ENCODE measurements around the gene SYNE2.
"Not testable (repeated sequence)": the region's sequence is repeated elsewhere in the genome, so short reads cannot be mapped to it uniquely, and the experiment has no call there.

Gene SYNE2

DNA sequence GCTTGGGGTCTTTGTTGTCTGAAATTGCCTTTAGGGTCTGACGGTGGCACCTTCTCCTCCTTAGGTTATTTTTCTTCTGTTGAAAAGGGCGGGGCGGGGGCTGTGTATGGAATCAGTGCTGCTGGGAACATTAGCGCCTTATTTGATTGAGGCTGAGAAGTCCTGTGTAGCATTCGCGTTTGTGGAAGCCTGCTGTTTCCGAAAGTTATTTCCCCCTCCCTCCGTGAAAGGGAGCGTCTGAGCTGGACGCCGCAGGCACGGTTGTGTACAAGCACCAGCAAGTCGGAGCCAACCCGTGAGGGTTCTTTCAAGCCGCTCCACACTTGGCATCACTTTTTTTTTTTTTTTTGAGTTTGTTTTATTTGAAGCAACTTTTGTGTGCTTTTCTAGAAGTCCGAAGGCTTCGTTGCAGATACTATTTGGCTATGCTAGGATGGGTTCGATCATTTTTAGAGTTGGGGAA is 1.1 kb downstream of the SYNE2 start:
- peak overlapping the region; percentile 86 to 100 (median 92) for H3K4me2 ChIP-seq
- peaks cover 13 to 25% (median 18%) of the 10 kb centered on the region in 10 experiments for H3K4me1 ChIP-seq
- peak overlapping the region in 10 of 11 experiments; percentile 55 to 88 (median 82); a peak in 21 of 22 replicates for H3K27ac ChIP-seq
- H3K4me3 ChIP-seq, result peak overlapping the region; percentile 80 to 94 (median 88)
- H3K9ac ChIP-seq, result peak overlapping the region; percentile 76 to 93 (median 88)
- H3K36me3 ChIP-seq, result no peaks in the 10 kb centered on the region
- H3K9me3 ChIP-seq (replicated peaks in 1 of 11), result no peaks in the 10 kb centered on the region
- TF ChIP-seq Cebpa-rat (IDR thresholded peaks at IDR 0.05), result no peak
- H4K20me1 ChIP-seq, result peaks cover 0 to 21% (median 0%) of the 10 kb centered on the region in 11 experiments; a peak in 10 of 22 replicates
- peaks cover 0 to 5% (median 0%) of the 10 kb centered on the region in 11 experiments; a peak in 2 of 22 replicates for H3K27me3 ChIP-seq

DNA sequence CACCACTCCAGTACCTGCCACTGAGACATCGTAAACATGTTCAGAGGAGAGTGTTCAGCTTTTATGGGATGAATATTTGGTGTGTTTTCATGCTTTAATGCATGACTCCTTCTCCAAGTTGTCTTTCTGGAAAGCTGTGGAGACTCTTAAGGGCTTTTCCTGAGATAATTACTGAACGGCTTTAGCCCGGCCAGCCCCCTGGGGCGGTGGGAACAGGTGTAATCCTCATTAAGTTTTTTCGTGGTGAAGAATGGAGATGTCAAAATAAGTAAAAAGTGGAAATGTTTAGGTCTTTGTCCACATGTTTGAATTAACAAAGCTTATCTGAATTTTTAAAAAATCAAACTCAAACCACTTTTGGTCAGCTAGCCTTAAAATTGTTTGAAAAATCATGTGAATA is 1.5 kb downstream of the SYNE2 start:
- H3K9me3 ChIP-seq (replicated peaks in 1 of 11), result no peaks in the 10 kb centered on the region
- H4K20me1 ChIP-seq, result peaks cover 0 to 21% (median 0%) of the 10 kb centered on the region in 11 experiments; a peak in 10 of 22 replicates
- peaks cover 0 to 5% (median 0%) of the 10 kb centered on the region in 11 experiments; a peak in 2 of 22 replicates for H3K27me3 ChIP-seq
- H3K4me2 ChIP-seq, result peak overlapping the region; percentile 86 to 100 (median 92)
- peaks cover 13 to 25% (median 18%) of the 10 kb centered on the region in 10 experiments for H3K4me1 ChIP-seq
- H3K9ac ChIP-seq, result peak overlapping the region; percentile 76 to 93 (median 88)
- H3K36me3 ChIP-seq, result no peaks in the 10 kb centered on the region
- H3K4me3 ChIP-seq, result peak overlapping the region; percentile 80 to 94 (median 88)
- no peak for TF ChIP-seq Cebpa-rat (IDR thresholded peaks at IDR 0.05)
- peak overlapping the region in 9 of 11 experiments; percentile 73 to 88 (median 83); a peak in 12 of 22 replicates for H3K27ac ChIP-seq

DNA sequence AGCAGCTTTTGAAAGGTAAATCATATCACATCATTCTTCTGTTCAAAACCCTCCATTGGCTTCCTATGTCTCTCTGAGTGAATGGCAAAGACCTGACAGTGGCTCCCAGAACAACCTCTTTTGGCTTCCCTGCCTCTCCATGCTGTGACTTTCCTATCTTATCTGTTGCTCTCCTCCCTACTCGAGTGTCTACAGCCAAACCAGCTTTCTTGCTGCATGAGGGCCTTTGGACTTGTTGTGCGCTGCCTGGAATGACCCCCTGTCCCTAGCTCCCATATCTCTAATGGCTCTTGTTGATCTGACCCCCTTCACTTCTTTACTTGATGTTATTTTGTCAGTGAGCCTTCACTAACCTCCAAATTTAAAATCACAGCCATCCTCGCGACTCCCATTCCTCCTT is 2.5 kb downstream of the SYNE2 start:
- Histone ChIP-seq H3K4me3 (no peak overlapping the region), H4K20me1 (peaks cover 0 to 21% (median 0%) of the 10 kb centered on the region in 11 experiments; a peak in 10 of 22 replicates), H3K9me3 (replicated peaks in 1 of 11) (no peaks in the 10 kb centered on the region), H3K4me2 (peak overlapping the region in 10 of 11 experiments; percentile 29 to 100 (median 92); a peak in 16 of 22 replicates), H3K4me1 (peaks cover 13 to 25% (median 18%) of the 10 kb centered on the region in 10 experiments), H3K36me3 (no peaks in the 10 kb centered on the region), H3K27me3 (peaks cover 0 to 5% (median 0%) of the 10 kb centered on the region in 11 experiments; a peak in 2 of 22 replicates), H3K9ac (no peak overlapping the region), H3K27ac (no peak overlapping the region)
- TF ChIP-seq Cebpa-rat (IDR thresholded peaks at IDR 0.05), result no peak

DNA sequence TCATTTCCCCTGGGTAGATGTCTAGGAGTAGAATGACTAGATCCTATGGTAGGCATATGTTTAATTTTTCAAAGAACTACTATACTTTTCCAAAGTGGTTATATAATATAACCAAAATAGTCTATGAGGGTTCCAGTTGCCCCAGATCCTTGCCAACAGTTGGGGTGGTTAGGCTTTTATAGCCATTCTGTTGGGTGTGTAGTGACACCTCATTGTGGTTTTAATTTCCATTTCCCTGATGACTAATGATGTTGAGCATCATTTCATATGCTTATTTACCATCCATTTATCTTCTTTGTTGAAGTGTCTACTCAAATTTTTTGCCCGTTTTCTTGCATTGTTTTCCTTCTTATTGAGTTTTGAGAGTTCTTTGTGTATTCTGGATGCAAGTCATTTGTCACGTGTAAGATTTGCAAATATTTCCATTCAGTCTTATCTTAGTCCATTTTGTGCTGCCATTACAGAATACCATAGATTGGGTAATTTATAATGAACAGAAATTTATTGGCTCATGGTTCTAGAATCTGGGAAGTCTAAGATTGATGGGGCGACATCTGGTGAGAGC is 4.7 kb downstream of the SYNE2 start:
- Histone ChIP-seq H4K20me1 (peaks cover 0 to 21% (median 0%) of the 10 kb centered on the region in 11 experiments; a peak in 10 of 22 replicates), H3K27me3 (0 out of 22 replicates have a peak, but pooled peaks cover 0 to under 1% (median 0%) of the 10 kb centered on the region in 11 experiments), H3K4me2 (peak overlapping the region in 2 of 11 experiments; percentile 27 to 30; a peak in 3 of 22 replicates), H3K4me3 (no peak overlapping the region), H3K9ac (no peak overlapping the region), H3K9me3 (replicated peaks in 1 of 11) (no peaks in the 10 kb centered on the region), H3K36me3 (no peaks in the 10 kb centered on the region), H3K4me1 (peaks cover 13 to 25% (median 16%) of the 10 kb centered on the region in 10 experiments), H3K27ac (no peak overlapping the region)
- TF ChIP-seq Cebpa-rat (IDR thresholded peaks at IDR 0.05), result no peak

DNA sequence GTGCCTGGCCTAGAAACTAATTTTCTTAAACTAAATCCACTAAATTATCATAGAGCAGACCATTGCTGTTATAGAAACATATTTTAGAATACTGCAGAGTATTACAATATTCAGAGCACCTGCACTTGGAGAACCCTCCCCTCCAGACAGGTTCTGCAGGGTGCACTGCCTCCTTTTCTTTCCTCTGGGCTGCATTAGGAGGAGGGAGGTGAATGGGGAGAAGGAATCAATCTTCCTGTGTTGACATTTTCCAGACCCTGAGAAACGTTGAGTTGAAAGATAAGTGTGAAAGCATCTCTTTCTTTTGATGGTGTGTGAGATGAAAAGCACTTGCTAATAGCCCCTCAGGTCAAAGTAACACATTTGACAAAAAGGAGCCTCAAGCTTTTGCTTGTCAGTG is 7.3 kb downstream of the SYNE2 start:
- H3K4me3 ChIP-seq, result no peak overlapping the region
- peaks cover 9 to 23% (median 15%) of the 10 kb centered on the region in 10 experiments; a peak in 19 of 20 replicates for H3K4me1 ChIP-seq
- H3K36me3 ChIP-seq, result no peaks in the 10 kb centered on the region
- no peak overlapping the region for H3K9ac ChIP-seq
- no peak overlapping the region for H3K27ac ChIP-seq
- H3K9me3 ChIP-seq (replicated peaks in 1 of 11), result no peaks in the 10 kb centered on the region
- peaks cover 0 to 15% (median 0%) of the 10 kb centered on the region in 11 experiments; a peak in 9 of 22 replicates for H4K20me1 ChIP-seq
- H3K27me3 ChIP-seq, result no peaks in the 10 kb centered on the region
- no peak overlapping the region for H3K4me2 ChIP-seq
- no peak for TF ChIP-seq Cebpa-rat (IDR thresholded peaks at IDR 0.05)

DNA sequence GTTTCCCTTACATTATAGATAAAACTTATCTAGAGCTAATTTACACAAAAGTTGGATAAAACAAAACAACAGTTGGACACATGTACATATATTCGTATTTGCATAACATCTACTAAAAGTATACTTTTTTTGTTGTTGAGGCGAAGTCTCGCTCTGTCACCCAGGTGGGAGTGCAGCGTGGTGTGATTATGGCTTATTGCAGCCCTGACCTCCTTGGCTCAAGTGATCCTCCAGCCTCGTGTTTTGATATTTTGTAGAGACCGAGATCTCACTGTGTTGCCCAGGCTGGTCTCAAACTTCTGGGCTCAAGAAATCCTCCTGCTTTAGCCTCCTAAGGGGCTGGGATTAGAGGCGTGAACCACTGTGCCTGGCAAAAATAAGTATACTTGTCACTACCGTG is 9.4 kb downstream of the SYNE2 start:
- no peak for TF ChIP-seq Cebpa-rat (IDR thresholded peaks at IDR 0.05)
- Histone ChIP-seq H3K4me1 (peaks cover 6 to 17% (median 11%) of the 10 kb centered on the region in 10 experiments; a peak in 19 of 20 replicates), H3K4me3 (no peak overlapping the region), H3K9me3 (replicated peaks in 1 of 11) (no peaks in the 10 kb centered on the region), H3K36me3 (no peaks in the 10 kb centered on the region), H3K27me3 (no peaks in the 10 kb centered on the region), H3K4me2 (no peak overlapping the region), H3K27ac (no peak overlapping the region), H3K9ac (no peak overlapping the region), H4K20me1 (peaks cover 0 to 6% (median 0%) of the 10 kb centered on the region in 11 experiments; a peak in 2 of 22 replicates)

DNA sequence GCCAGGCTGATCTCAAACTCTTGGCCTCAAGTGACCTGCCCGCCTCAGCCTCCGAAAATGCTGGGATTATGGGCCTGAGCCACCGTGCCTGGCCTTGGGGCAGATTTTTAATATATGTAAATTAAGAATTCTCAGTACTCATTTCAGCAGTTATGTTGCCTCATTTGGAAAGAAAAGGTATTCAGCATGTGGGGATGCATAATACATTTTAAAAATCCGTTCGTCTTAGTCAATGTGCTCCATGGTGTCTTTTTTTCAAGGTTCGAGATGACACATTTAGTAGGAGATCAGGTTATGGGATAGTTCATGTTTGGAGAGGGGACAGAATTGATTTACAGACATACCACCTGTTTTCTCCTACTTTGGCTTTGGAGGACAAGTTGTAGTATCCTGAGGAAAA is 10.2 kb downstream of the SYNE2 start:
- Histone ChIP-seq H3K9me3 (replicated peaks in 1 of 11) (no peaks in the 10 kb centered on the region), H3K4me2 (no peak overlapping the region), H3K9ac (no peak overlapping the region), H3K4me1 (peaks cover 10 to 19% (median 14%) of the 10 kb centered on the region in 10 experiments), H3K36me3 (no peaks in the 10 kb centered on the region), H3K4me3 (no peak overlapping the region), H3K27me3 (no peaks in the 10 kb centered on the region), H4K20me1 (peaks cover 0 to 6% (median 0%) of the 10 kb centered on the region in 11 experiments; a peak in 2 of 22 replicates), H3K27ac (no peak overlapping the region)
- TF ChIP-seq Cebpa-rat (IDR thresholded peaks at IDR 0.05), result no peak

DNA sequence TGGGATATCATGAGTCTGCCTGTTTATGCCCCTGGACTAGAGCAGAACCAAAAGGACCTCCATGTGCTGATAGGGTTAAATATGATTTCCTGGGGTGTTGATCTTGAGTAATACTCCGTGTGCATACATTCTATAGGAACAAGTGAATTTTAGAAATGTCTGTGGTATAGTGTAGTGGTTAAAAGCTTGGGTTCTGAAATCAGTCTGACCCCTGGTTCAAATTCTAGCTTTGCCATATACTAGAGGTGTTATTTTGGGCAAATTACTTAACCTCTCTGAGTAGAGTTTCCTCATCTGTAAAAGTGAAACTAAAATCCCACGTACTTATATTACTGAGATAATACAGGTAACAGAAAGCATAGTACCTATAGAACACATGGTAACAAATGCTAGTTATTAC is 12.0 kb downstream of the SYNE2 start:
- Histone ChIP-seq H3K4me1 (peaks cover 17 to 36% (median 28%) of the 10 kb centered on the region in 10 experiments), H3K27ac (peak overlapping the region in 6 of 11 experiments; percentile 45 to 71 (median 56); a peak in 9 of 22 replicates), H3K9ac (peak overlapping the region in 1 of 11 experiments; percentile 12; a peak in 1 of 22 replicates), H3K4me2 (peak overlapping the region; percentile 24 to 70 (median 63); a peak in 21 of 22 replicates)
- H3K4me3 ChIP-seq; H3K36me3 ChIP-seq; H3K9me3 ChIP-seq (replicated peaks in 1 of 11); H4K20me1 ChIP-seq; H3K27me3 ChIP-seq: not testable (repeated sequence)
